Mesendoderm (in vitro differentiated cells): ENCODE measurements around the gene PROM1.

Experiments used
- DNase-seq: peaks from one replicate; pipeline ENCODE4 v3.0.0; 2013
- H2AK5ac ChIP-seq: 2 replicates; pipeline ENCODE4 v1.6.1; 2013; ENCODE audit warnings: low read length, inconsistent platforms
- H2BK120ac ChIP-seq: 2 replicates; pipeline ENCODE4 v1.6.1; 2013; ENCODE audit warnings: low read depth, mild to moderate bottlenecking, low read length, moderate library complexity, mixed read lengths
- H2BK15ac ChIP-seq: replicated peaks from 2 replicates; pipeline ENCODE4 v1.6.1; 2013; ENCODE audit warnings: low read depth, mild to moderate bottlenecking, moderate library complexity
- H2BK5ac ChIP-seq: 2 replicates; pipeline ENCODE4 v1.6.1; 2013; ENCODE audit warnings: low read length, inconsistent platforms
- H3K18ac ChIP-seq: 2 replicates; pipeline ENCODE4 v1.6.1; 2013; ENCODE audit warnings: mild to moderate bottlenecking, low read length, mixed read lengths
- H3K23ac ChIP-seq: one replicate; pipeline ENCODE4 v1.6.1; 2013; ENCODE audit warnings: low read length
- H3K27ac ChIP-seq: 2 replicates; pipeline ENCODE4 v1.5.1; 2013; ENCODE audit warnings: low read depth, mild to moderate bottlenecking, inconsistent platforms, low read length, moderate library complexity
- H3K27me3 ChIP-seq: 2 replicates; pipeline ENCODE4 v1.6.1; 2013; ENCODE audit warnings: low read length, control low read depth, mild to moderate bottlenecking, inconsistent platforms; ENCODE audit not compliant: insufficient read depth, poor library complexity
- H3K36me3 ChIP-seq: 2 replicates; pipeline ENCODE4 v1.6.1; 2013; ENCODE audit warnings: low read length, inconsistent platforms; ENCODE audit not compliant: control insufficient read depth, insufficient read depth
- H3K4ac ChIP-seq: one replicate; pipeline ENCODE4 v1.6.1; 2013; ENCODE audit warnings: low read depth, mild to moderate bottlenecking, low read length, moderate library complexity
- H3K4me1 ChIP-seq: 2 replicates; pipeline ENCODE4 v1.6.1; 2013; ENCODE audit warnings: low read depth, low read length, inconsistent platforms; ENCODE audit not compliant: control insufficient read depth
- H3K4me2 ChIP-seq: 2 replicates; pipeline ENCODE4 v1.6.1; 2013; ENCODE audit warnings: low read length
- H3K4me3 ChIP-seq: 2 replicates; pipeline ENCODE4 v1.5.1; 2013; ENCODE audit warnings: mild to moderate bottlenecking, low read length
- H3K56ac ChIP-seq: one replicate; pipeline ENCODE4 v1.6.1; 2013; ENCODE audit warnings: low read length
- H3K79me1 ChIP-seq: 2 replicates; pipeline ENCODE4 v1.6.1; 2013; ENCODE audit warnings: low read length, inconsistent platforms
- H3K79me2 ChIP-seq: 2 replicates; pipeline ENCODE4 v1.6.1; 2013; ENCODE audit warnings: mild to moderate bottlenecking, low read length; ENCODE audit not compliant: control insufficient read depth, insufficient read depth
- H3K9ac ChIP-seq: 2 replicates; pipeline ENCODE4 v1.6.1; 2013; ENCODE audit warnings: low read length, inconsistent platforms
- H4K5ac ChIP-seq: one replicate; pipeline ENCODE4 v1.6.1; 2013; ENCODE audit warnings: low read length
- H4K8ac ChIP-seq: one replicate; pipeline ENCODE4 v1.6.1; 2013; ENCODE audit warnings: low read depth, mild to moderate bottlenecking, control low read depth, low read length, moderate library complexity
- WGBS: extraction: QIAGEN DNeasy Blood & Tissue Kit; methylation state at CpG from one replicate; pipeline ENCODE4 v1.1.7; 2013; ENCODE audit warnings: low lambda C conversion rate, missing lambda C conversion rate; ENCODE audit not compliant: insufficient coverage; ENCODE audit errors: extremely low coverage; 5-methylcytosine and 5-hydroxymethylcytosine counted together

PROM1 gene

GRCh38 chr4:16055471-16055870 is 28.4 kb downstream of the PROM1 start:
- no peak for DNase-seq
- Histone ChIP-seq H3K4me2 (no peak overlapping the region), H3K27ac (no peak overlapping the region), H4K5ac (no peak overlapping the region), H2BK5ac (no peak overlapping the region), H3K9ac (no peak overlapping the region), H2BK120ac (no peak overlapping the region), H3K79me1 (peaks cover 4% of the 10 kb centered on the region), H3K4ac (no peak overlapping the region), H3K56ac (no peak overlapping the region), H3K23ac (no peak overlapping the region), H3K4me3 (no peak overlapping the region), H4K8ac (no peak overlapping the region), H3K36me3 (no peaks in the 10 kb centered on the region), H3K79me2 (peaks cover 10% of the 10 kb centered on the region), H2AK5ac (no peak overlapping the region), H3K27me3 (no peaks in the 10 kb centered on the region), H3K4me1 (no peaks in the 10 kb centered on the region), H3K18ac (no peak overlapping the region), H2BK15ac (no peak overlapping the region)
- no CpG with 5 or more reads among the region's 7 CpGs for WGBS

DNA sequence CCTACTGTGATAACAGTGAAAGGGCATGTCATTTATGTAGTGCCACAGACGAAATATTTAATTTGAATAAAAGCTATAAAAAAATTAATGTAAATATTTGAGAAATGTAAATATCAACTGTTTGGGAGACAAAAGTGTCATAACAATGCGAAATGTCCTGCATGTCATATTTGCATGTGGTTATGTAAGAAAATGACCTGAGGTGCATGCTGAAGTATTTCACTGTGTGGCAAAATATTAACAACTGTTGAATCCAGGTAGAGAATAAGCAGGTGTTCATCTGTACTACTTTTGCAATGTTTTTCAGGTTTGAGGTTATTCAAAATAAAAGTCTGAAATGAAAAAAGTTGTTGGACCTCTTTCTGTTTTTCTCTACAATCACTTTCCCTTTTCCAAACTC is 30.9 kb downstream of the PROM1 start:
- Histone ChIP-seq H3K4me2 (no peak overlapping the region), H2AK5ac (no peak overlapping the region), H2BK15ac (no peak overlapping the region), H3K27ac (no peak overlapping the region), H3K4me1 (no peaks in the 10 kb centered on the region), H4K8ac (no peak overlapping the region), H3K23ac (no peak overlapping the region), H2BK5ac (no peak overlapping the region), H3K56ac (no peak overlapping the region), H3K9ac (no peak overlapping the region), H3K4ac (no peak overlapping the region), H4K5ac (no peak overlapping the region), H3K27me3 (no peaks in the 10 kb centered on the region), H2BK120ac (no peak overlapping the region), H3K18ac (no peak overlapping the region), H3K79me2 (peaks cover 8% of the 10 kb centered on the region), H3K4me3 (no peak overlapping the region), H3K36me3 (no peaks in the 10 kb centered on the region), H3K79me1 (peaks cover 4% of the 10 kb centered on the region)
- no peak for DNase-seq
- WGBS: 100% methylated on average over 2 of the region's 2 CpGs

GRCh38 chr4:16051980-16052379 is 31.8 kb downstream of the PROM1 start:
- H3K9ac ChIP-seq: no peak overlapping the region
- no peak overlapping the region for H4K8ac ChIP-seq
- H3K4ac ChIP-seq: no peak overlapping the region
- H3K79me2 ChIP-seq: peaks cover 7% of the 10 kb centered on the region
- H2AK5ac ChIP-seq: no peak overlapping the region
- H3K36me3 ChIP-seq: no peaks in the 10 kb centered on the region
- no CpG with 5 or more reads among the region's 5 CpGs for WGBS
- H3K23ac ChIP-seq: no peak overlapping the region
- peaks cover 5% of the 10 kb centered on the region for H3K79me1 ChIP-seq
- no peak overlapping the region for H3K18ac ChIP-seq
- H3K27ac ChIP-seq: no peak overlapping the region
- H3K56ac ChIP-seq: no peak overlapping the region
- no peak for DNase-seq
- no peak overlapping the region for H2BK120ac ChIP-seq
- H2BK5ac ChIP-seq: no peak overlapping the region
- no peak overlapping the region for H2BK15ac ChIP-seq
- no peak overlapping the region for H4K5ac ChIP-seq
- no peak overlapping the region for H3K4me2 ChIP-seq
- H3K4me1 ChIP-seq: no peaks in the 10 kb centered on the region
- no peaks in the 10 kb centered on the region for H3K27me3 ChIP-seq
- H3K4me3 ChIP-seq: no peak overlapping the region

DNA sequence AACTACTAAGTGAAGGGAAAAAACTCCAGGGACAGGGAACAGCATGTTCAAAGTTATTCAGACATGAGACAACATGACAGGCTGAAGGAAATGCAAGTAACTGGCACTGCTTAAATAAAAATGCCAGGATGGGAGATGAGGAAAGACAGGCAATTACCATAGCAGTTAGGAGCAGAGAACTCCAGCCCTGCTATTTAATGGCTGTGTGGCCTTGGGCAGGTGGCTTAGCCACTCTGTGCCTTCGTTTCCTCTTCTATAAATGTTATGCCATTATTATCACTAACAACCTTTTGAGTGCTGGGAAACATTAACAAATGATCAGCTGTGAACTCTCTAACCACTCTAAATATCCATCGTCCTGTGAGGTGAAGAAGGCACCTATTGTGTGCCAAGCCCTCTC is 32.7 kb downstream of the PROM1 start:
- peaks cover 8% of the 10 kb centered on the region for H3K79me2 ChIP-seq
- H3K18ac ChIP-seq: no peak overlapping the region
- H3K79me1 ChIP-seq: peaks cover 5% of the 10 kb centered on the region
- no peak overlapping the region for H3K4ac ChIP-seq
- WGBS: no CpG with 5 or more reads among the region's 2 CpGs
- H2BK5ac ChIP-seq: no peak overlapping the region
- H2BK120ac ChIP-seq: no peak overlapping the region
- H4K8ac ChIP-seq: no peak overlapping the region
- no peak for DNase-seq
- H3K27me3 ChIP-seq: no peaks in the 10 kb centered on the region
- no peak overlapping the region for H2BK15ac ChIP-seq
- no peak overlapping the region for H3K56ac ChIP-seq
- no peak overlapping the region for H3K4me2 ChIP-seq
- H3K4me3 ChIP-seq: no peak overlapping the region
- no peak overlapping the region for H3K9ac ChIP-seq
- H3K4me1 ChIP-seq: no peaks in the 10 kb centered on the region
- no peak overlapping the region for H3K27ac ChIP-seq
- H3K23ac ChIP-seq: no peak overlapping the region
- H4K5ac ChIP-seq: no peak overlapping the region
- H2AK5ac ChIP-seq: no peak overlapping the region
- no peaks in the 10 kb centered on the region for H3K36me3 ChIP-seq

GRCh38 chr4:16050669-16051068 is 33.2 kb downstream of the PROM1 start:
- Histone ChIP-seq H3K23ac (no peak overlapping the region), H4K5ac (no peak overlapping the region), H2AK5ac (no peak overlapping the region), H3K18ac (no peak overlapping the region), H4K8ac (no peak overlapping the region), H2BK5ac (no peak overlapping the region), H2BK15ac (no peak overlapping the region), H3K4me1 (no peaks in the 10 kb centered on the region), H3K79me1 (peaks cover 6% of the 10 kb centered on the region), H2BK120ac (no peak overlapping the region), H3K27ac (no peak overlapping the region), H3K79me2 (peaks cover 10% of the 10 kb centered on the region), H3K9ac (no peak overlapping the region), H3K36me3 (no peaks in the 10 kb centered on the region), H3K56ac (no peak overlapping the region), H3K4me2 (no peak overlapping the region), H3K4ac (no peak overlapping the region), H3K4me3 (no peak overlapping the region), H3K27me3 (no peaks in the 10 kb centered on the region)
- no peak for DNase-seq
- no CpG with 5 or more reads among the region's 1 CpG for WGBS

GRCh38 chr4:16048619-16049419 is 35.0 kb downstream of the PROM1 start:
- H3K27me3 ChIP-seq: no peaks in the 10 kb centered on the region
- no peak overlapping the region for H3K9ac ChIP-seq
- H3K4ac ChIP-seq: no peak overlapping the region
- H4K8ac ChIP-seq: no peak overlapping the region
- no peak overlapping the region for H2BK120ac ChIP-seq
- H3K36me3 ChIP-seq: no peaks in the 10 kb centered on the region
- H3K23ac ChIP-seq: no peak overlapping the region
- H3K4me3 ChIP-seq: no peak overlapping the region
- H3K79me1 ChIP-seq: peaks cover 8% of the 10 kb centered on the region
- peak; percentile 68 for DNase-seq
- peak overlapping the region; percentile 21 for H2BK5ac ChIP-seq
- peak overlapping the region; percentile 57 for H3K18ac ChIP-seq
- WGBS: no CpG with 5 or more reads among the region's 15 CpGs
- H3K4me2 ChIP-seq: no peak overlapping the region
- H2AK5ac ChIP-seq: no peak overlapping the region
- H4K5ac ChIP-seq: no peak overlapping the region
- peaks cover 10% of the 10 kb centered on the region for H3K79me2 ChIP-seq
- H2BK15ac ChIP-seq: no peak overlapping the region
- no peak overlapping the region for H3K27ac ChIP-seq
- H3K4me1 ChIP-seq: peaks cover 2% of the 10 kb centered on the region
- peak overlapping the region; percentile 17 for H3K56ac ChIP-seq
